ACC112 (cell line): ENCODE results near the gene RAB3B.
"Not testable (repeated sequence)": the region's sequence is repeated elsewhere in the genome, so short reads cannot be mapped to it uniquely, and the experiment has no call there.

Experiments used
- H2AFZ ChIP-seq: fragments of 200-600 bp; sonication (generic); one replicate; pipeline ENCODE4 v1.6.0; 2017; ENCODE audit warnings: antibody characterized with exemption, low read length; ENCODE audit not compliant: unreplicated experiment
- H3K27ac ChIP-seq: fragments of 200-600 bp; sonication (generic); 2 replicates; pipeline ENCODE4 v1.5.1; 2014; ENCODE audit warnings: low read depth, mild to moderate bottlenecking, antibody characterized with exemption, low read length, moderate library complexity
- H3K27me3 ChIP-seq: fragments of 200-600 bp; sonication (generic); 2 replicates; pipeline ENCODE4 v1.6.1; 2014; ENCODE audit warnings: mild to moderate bottlenecking, antibody characterized with exemption, low read length, moderate library complexity, mixed read lengths; ENCODE audit not compliant: insufficient read depth
- H3K36me3 ChIP-seq: fragments of 200-600 bp; sonication (generic); 2 replicates; pipeline ENCODE4 v1.6.1; 2016; ENCODE audit warnings: mild to moderate bottlenecking, antibody characterized with exemption, low read length, moderate library complexity, mixed read lengths; ENCODE audit not compliant: insufficient read depth
- H3K4me1 ChIP-seq: fragments of 200-600 bp; sonication (generic); one replicate; pipeline ENCODE4 v1.6.1; 2016; ENCODE audit warnings: low read length, mixed read lengths; ENCODE audit not compliant: insufficient read depth, unreplicated experiment, control insufficient read depth
- H3K4me3 ChIP-seq: fragments of 200-600 bp; sonication (generic); 2 replicates; pipeline ENCODE4 v1.5.1; 2014; ENCODE audit warnings: mild to moderate bottlenecking, low read depth, low read length
- H3K79me2 ChIP-seq: fragments of 200-600 bp; sonication (generic); one replicate; pipeline ENCODE4 v1.6.0; 2016; ENCODE audit warnings: low read length; ENCODE audit not compliant: control insufficient read depth, unreplicated experiment, insufficient read depth

Gene RAB3B

GRCh38 chr1:51873270-51873669, 117.2 kb downstream of the RAB3B start:
- H2AFZ ChIP-seq, H3K27me3 ChIP-seq, H3K27ac ChIP-seq, H3K4me3 ChIP-seq, H3K36me3 ChIP-seq: not testable (repeated sequence)
- Histone ChIP-seq H3K4me1 (peaks cover 15% of the 10 kb centered on the region), H3K79me2 (peaks cover 87% of the 10 kb centered on the region)

GRCh38 chr1:51871351-51871975, 119.0 kb downstream of the RAB3B start:
- H3K27ac ChIP-seq = no peak overlapping the region
- H3K36me3 ChIP-seq = no peaks in the 10 kb centered on the region
- H2AFZ ChIP-seq = no peak overlapping the region

DNA sequence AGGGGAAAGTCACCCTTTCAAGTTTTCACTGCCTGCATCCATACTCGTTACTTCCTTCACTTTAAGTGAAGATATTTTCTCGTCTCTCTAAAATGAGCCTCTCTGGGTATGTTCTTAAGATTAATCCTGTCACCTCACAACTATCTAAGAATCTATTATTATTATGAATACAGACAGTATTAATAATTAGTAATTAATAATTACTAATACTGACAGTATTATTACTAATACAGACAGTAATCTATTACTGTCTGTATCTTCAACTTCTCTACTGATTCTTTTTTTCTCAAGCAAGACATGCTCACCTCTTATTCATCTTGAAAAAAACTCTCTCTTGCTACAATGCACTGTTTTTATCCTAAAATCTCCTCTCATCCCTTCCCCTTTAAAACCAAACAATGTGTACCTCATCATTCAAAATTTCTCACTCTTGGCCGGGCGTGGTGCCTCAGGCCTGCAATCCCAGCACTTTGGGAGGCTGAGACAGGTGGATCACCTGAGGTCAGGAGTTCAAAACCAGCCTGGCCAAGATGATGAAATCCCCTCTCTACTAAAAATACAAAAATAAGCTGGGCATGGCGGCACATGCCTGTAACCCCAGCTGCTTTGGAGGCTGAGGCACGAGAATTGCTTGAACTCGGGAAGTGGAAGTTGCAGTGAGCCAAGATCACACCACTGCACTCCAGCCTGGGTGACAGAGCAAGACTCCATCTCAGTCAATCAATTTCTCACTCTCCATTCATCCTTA, 119.7 kb downstream of the RAB3B start:
- Histone ChIP-seq H3K27me3 (no peaks in the 10 kb centered on the region), H3K4me1 (peaks cover 14% of the 10 kb centered on the region), H3K36me3 (no peaks in the 10 kb centered on the region), H2AFZ (no peak overlapping the region), H3K4me3 (no peak overlapping the region), H3K27ac (no peak overlapping the region), H3K79me2 (peaks cover 87% of the 10 kb centered on the region)

More at GRCh38 chr1:51871351-51871975, 119.0 kb downstream of the RAB3B start:
- Histone ChIP-seq H3K79me2 (peaks cover 87% of the 10 kb centered on the region), H3K4me1 (peaks cover 15% of the 10 kb centered on the region), H3K4me3 (no peak overlapping the region), H3K27me3 (no peaks in the 10 kb centered on the region)

GRCh38 chr1:51867479-51868232, 122.8 kb downstream of the RAB3B start:
- H3K27ac ChIP-seq = no peak overlapping the region
- peaks cover 84% of the 10 kb centered on the region for H3K79me2 ChIP-seq
- no peaks in the 10 kb centered on the region for H3K27me3 ChIP-seq
- no peak overlapping the region for H3K4me3 ChIP-seq
- no peak overlapping the region for H2AFZ ChIP-seq
- H3K4me1 ChIP-seq = no peaks in the 10 kb centered on the region
- no peaks in the 10 kb centered on the region for H3K36me3 ChIP-seq

DNA sequence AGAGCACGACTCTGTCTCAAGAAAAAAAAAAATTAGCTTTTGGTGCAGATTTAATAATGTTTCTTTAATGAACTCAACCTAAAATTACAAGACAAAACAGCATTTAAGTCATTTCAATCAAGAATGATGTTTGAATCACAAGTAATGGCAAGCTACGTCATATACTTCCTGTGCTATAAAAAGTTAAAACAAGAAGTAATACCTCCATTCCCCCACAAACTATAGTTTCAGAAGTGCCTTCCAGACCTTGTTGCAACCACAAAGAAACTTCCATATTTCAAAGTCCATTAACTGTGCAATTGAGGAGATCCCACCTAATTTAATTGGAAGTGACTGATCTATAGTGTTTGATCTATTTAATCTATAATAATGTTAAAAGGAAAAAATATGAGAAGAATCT, 127.1 kb downstream of the RAB3B start:
- H3K27ac ChIP-seq = no peak overlapping the region
- no peaks in the 10 kb centered on the region for H3K4me1 ChIP-seq
- H3K4me3 ChIP-seq = no peak overlapping the region
- no peak overlapping the region for H2AFZ ChIP-seq
- H3K79me2 ChIP-seq = peaks cover 71% of the 10 kb centered on the region
- peaks cover 8% of the 10 kb centered on the region; the same call in 1 of the 2 replicates for H3K36me3 ChIP-seq
- no peaks in the 10 kb centered on the region for H3K27me3 ChIP-seq

DNA sequence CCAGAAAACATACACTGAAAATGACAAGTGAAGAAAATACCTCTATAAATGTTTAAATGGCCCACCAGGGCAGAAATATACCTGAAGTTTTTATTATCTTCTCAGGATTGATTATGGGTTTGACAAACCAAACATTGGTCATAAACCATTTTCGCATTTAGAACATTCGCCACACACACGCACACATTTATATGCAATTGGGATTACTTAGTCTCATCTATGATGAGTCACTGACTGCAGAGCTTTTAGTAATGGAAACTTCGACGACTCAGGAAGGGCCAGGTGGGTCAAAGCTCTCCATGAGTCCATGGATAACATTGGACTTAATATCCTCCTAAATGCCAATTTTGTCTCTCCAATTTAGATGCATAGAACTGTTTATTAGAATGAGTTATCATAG, 128.8 kb downstream of the RAB3B start:
- H3K27me3 ChIP-seq = no peaks in the 10 kb centered on the region
- no peak overlapping the region for H2AFZ ChIP-seq
- no peak overlapping the region for H3K27ac ChIP-seq
- H3K79me2 ChIP-seq = peaks cover 67% of the 10 kb centered on the region
- no peaks in the 10 kb centered on the region for H3K4me1 ChIP-seq
- H3K4me3 ChIP-seq = no peak overlapping the region
- peaks cover 8% of the 10 kb centered on the region; the same call in 1 of the 2 replicates for H3K36me3 ChIP-seq

- Histone ChIP-seq H3K4me1 (no peaks in the 10 kb centered on the region), H3K27me3 (no peaks in the 10 kb centered on the region), H3K4me3 (no peak overlapping the region), H3K27ac (no peak overlapping the region), H3K79me2 (peaks cover 52% of the 10 kb centered on the region), H2AFZ (no peak overlapping the region), H3K36me3 (peaks cover 11% of the 10 kb centered on the region)
These were observed 130.8 kb downstream of the RAB3B start for GRCh38 chr1:51859735-51860134.

DNA sequence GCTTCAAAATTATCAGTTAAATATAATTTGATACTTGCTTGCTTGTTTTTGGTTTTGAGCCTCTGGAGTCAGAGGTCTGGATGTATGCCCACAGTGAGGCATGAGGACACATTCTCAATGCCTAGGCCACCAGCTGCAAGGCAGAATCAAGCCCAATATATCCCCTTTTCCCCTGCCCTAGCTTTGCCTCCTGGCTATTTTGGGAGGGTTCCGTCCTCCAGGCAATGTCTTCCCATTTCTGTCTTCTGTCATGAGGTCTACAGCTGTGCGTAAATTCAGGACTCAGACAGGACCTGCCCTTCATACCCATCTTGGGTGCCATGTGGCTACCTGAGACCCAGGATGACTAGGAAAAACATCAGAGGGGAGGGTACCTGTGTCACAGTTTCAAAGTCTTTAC, 131.2 kb downstream of the RAB3B start:
- H3K79me2 ChIP-seq = peaks cover 52% of the 10 kb centered on the region
- H3K27me3 ChIP-seq = no peaks in the 10 kb centered on the region
- no peak overlapping the region for H2AFZ ChIP-seq
- no peak overlapping the region for H3K4me3 ChIP-seq
- no peaks in the 10 kb centered on the region for H3K4me1 ChIP-seq
- no peak overlapping the region for H3K27ac ChIP-seq
- peaks cover 12% of the 10 kb centered on the region for H3K36me3 ChIP-seq

GRCh38 chr1:51858892-51859291, 131.6 kb downstream of the RAB3B start:
- Histone ChIP-seq H3K27ac (no peak overlapping the region), H3K4me1 (no peaks in the 10 kb centered on the region), H3K4me3 (no peak overlapping the region), H3K36me3 (peaks cover 12% of the 10 kb centered on the region), H2AFZ (no peak overlapping the region), H3K27me3 (no peaks in the 10 kb centered on the region), H3K79me2 (peaks cover 49% of the 10 kb centered on the region)
